ENCODE data around the gene MAPKBP1. TPM values are rescaled to one million over a fixed set of nuclear protein-coding genes. Genes with fewer than 3 reads are reported as not detected.

The MAPKBP1 gene
- total RNA-seq, 2 donors from 2014 or later, result 9.0 to 14.6 TPM

- no peak overlapping the region for H3K27ac ChIP-seq
- no peaks in the 10 kb centered on the region for H3K9me3 ChIP-seq
- DNase-seq, result no peak
- H3K9ac ChIP-seq (ENCODE audit: low read depth in 2 of 2, low read length in 2 of 2), result no peak overlapping the region
- intact Hi-C loops (cut with DNase I), result no loop called here
- peaks cover 3% of the 10 kb centered on the region for H3K27me3 ChIP-seq
- H3K36me3 ChIP-seq, result no peaks in the 10 kb centered on the region
- no peak for TF ChIP-seq CTCF (IDR thresholded peaks at IDR 0.05)
- H3K4me1 ChIP-seq, result no peaks in the 10 kb centered on the region
- H3K4me3 ChIP-seq, result no peak overlapping the region
Observed at GRCh38 chr15:41876689-41877088, 102.4 kb downstream of the MAPKBP1 start.

Small RNA genes lying within 50 kb of the gene (microRNA-seq; reads per million reads assigned to microRNA genes)
- not detected for gene MIR4310

Other genes starting within 250 kb of the MAPKBP1 start
- 10 to 100 TPM; 21.7 to 53.8 TPM for gene RPAP1, start 230.2 kb upstream of the MAPKBP1 start, total RNA-seq
- gene TYRO3, start 215.3 kb upstream of the MAPKBP1 start, total RNA-seq, result 1 to 10 TPM; 3.2 to 6.0 TPM
- gene MGA, start 114.1 kb upstream of the MAPKBP1 start, total RNA-seq, result 10 to 100 TPM; 21.8 to 25.8 TPM
- gene JMJD7, start 53.6 kb downstream of the MAPKBP1 start, total RNA-seq, result 10 to 100 TPM in 1 of 2 donors, 1 to 10 TPM in 1; 7.8 to 11.8 TPM
- 1 to 10 TPM; 2.2 to 6.2 TPM for gene PLA2G4B, start 64.4 kb downstream of the MAPKBP1 start, total RNA-seq
- gene SPTBN5, start 119.6 kb downstream of the MAPKBP1 start, total RNA-seq, result 1 to 10 TPM in 1 of 2 donors, under 1 TPM in 1; 0.72 to 2.3 TPM
- gene EHD4, start 198.1 kb downstream of the MAPKBP1 start, total RNA-seq, result 10 to 100 TPM; 30.3 to 40.0 TPM
- under 1 TPM in 1 of 2 donors, not detected in 1; 0.67 TPM for gene PLA2G4E, start 246.6 kb downstream of the MAPKBP1 start, total RNA-seq